GM21528 (cell line): Measurements from ENCODE around the gene NR2C2.

Experiments used
- ATAC-seq: cut with Tn5 transposase; IDR thresholded peaks from one replicate; pipeline ENCODE4 v1.9.1; 2021; ENCODE audit warnings: mild to moderate bottlenecking, moderate library complexity; ENCODE audit not compliant: unreplicated experiment, low FRiP score

The NR2C2 gene

GRCh38 chr3:14921034-14921616 lies 26.3 kb upstream of the NR2C2 start:
- ATAC-seq, result no peak

GRCh38 chr3:14921811-14922705 lies 25.3 kb upstream of the NR2C2 start:
- ATAC-seq, result no peak

GRCh38 chr3:14922863-14923262 lies 24.5 kb upstream of the NR2C2 start:
- no peak for ATAC-seq

GRCh38 chr3:14923476-14923875 lies 23.9 kb upstream of the NR2C2 start:
- no peak for ATAC-seq

- no peak for ATAC-seq
These were observed 21.4 kb upstream of the NR2C2 start for GRCh38 chr3:14925729-14926591.

- no peak for ATAC-seq
These were observed 20.8 kb upstream of the NR2C2 start for GRCh38 chr3:14926592-14926991.

GRCh38 chr3:14927308-14927707 lies 20.1 kb upstream of the NR2C2 start:
- ATAC-seq, result no peak

GRCh38 chr3:14929310-14930074 lies 17.9 kb upstream of the NR2C2 start:
- ATAC-seq, result no peak

GRCh38 chr3:14933820-14934425 lies 13.5 kb upstream of the NR2C2 start:
- no peak for ATAC-seq

- no peak for ATAC-seq
These were observed 11.6 kb upstream of the NR2C2 start for GRCh38 chr3:14935592-14936345.

- no peak for ATAC-seq
These were observed 8.4 kb upstream of the NR2C2 start for GRCh38 chr3:14938954-14939353.

- no peak for ATAC-seq
These were observed 5.5 kb upstream of the NR2C2 start for GRCh38 chr3:14941871-14942270.

- no peak for ATAC-seq
These were observed 4.3 kb upstream of the NR2C2 start for GRCh38 chr3:14943042-14943441.

- no peak for ATAC-seq
These were observed 1.1 kb upstream of the NR2C2 start for GRCh38 chr3:14946236-14946635.

- no peak for ATAC-seq
These were observed 664 bp upstream of the NR2C2 start for GRCh38 chr3:14946739-14947099.

GRCh38 chr3:14947886-14948608 lies 664 bp downstream of the NR2C2 start:
- ATAC-seq, result peak; percentile 84

GRCh38 chr3:14948609-14949038 lies 1.2 kb downstream of the NR2C2 start:
- ATAC-seq, result no peak

- no peak for ATAC-seq
These were observed 1.7 kb downstream of the NR2C2 start for GRCh38 chr3:14949126-14949525.

GRCh38 chr3:14950274-14950673 lies 2.9 kb downstream of the NR2C2 start:
- ATAC-seq, result no peak
